Lung (tissue), 12 donors: ENCODE results near the gene HRG. TPM values are rescaled to one million over a fixed set of nuclear protein-coding genes. Genes with fewer than 3 reads are reported as not detected.

ENCODE experiments used
- ATAC-seq: fragments of 200-7000 bp; cut with Tn5 transposase; one replicate; pipeline ENCODE4 v1.9.1; 2020; ENCODE audit warnings: moderate number of reproducible peaks; ENCODE audit not compliant: insufficient read depth, low FRiP score
- DNase-seq, 3 donors: peaks; one replicate each; pipeline ENCODE4 v3.0.0-alpha.2; 2013 to 2017
- H3K27ac ChIP-seq, 2 donors: one replicate each; pipeline ENCODE4 v1.5.1; 2013; ENCODE audit warnings: mild to moderate bottlenecking in 2 of 2, moderate library complexity in 2 of 2, control low read depth in 1 of 2, inconsistent platforms in 1 of 2, low read depth in 1 of 2, low read length in 1 of 2
- H3K27me3 ChIP-seq, 3 donors: one replicate each; pipeline ENCODE4 v1.5.1; 2013; ENCODE audit warnings: low read length in 2 of 3; ENCODE audit not compliant: control insufficient read depth in 3 of 3, insufficient read depth in 3 of 3
- H3K36me3 ChIP-seq, 4 donors: one replicate each; pipeline ENCODE4 v1.5.1; 2013; ENCODE audit warnings: low read length in 4 of 4, mild to moderate bottlenecking in 1 of 4, moderate library complexity in 1 of 4; ENCODE audit not compliant: control insufficient read depth in 4 of 4, insufficient read depth in 4 of 4
- H3K4me1 ChIP-seq, 5 donors: one replicate each; pipeline ENCODE4 v1.5.1; 2013; ENCODE audit warnings: low read length in 5 of 5, mild to moderate bottlenecking in 2 of 5, moderate library complexity in 1 of 5; ENCODE audit not compliant: control insufficient read depth in 5 of 5, insufficient read depth in 5 of 5
- H3K4me3 ChIP-seq: one replicate; pipeline ENCODE4 v1.5.1; 2013; ENCODE audit warnings: mild to moderate bottlenecking, control low read depth, moderate library complexity
- H3K9ac ChIP-seq, 2 donors: one replicate each; pipeline ENCODE4 v1.5.1; 2013; ENCODE audit warnings: low read length in 2 of 2, control low read depth in 1 of 2; ENCODE audit not compliant: insufficient read depth in 1 of 2
- H3K9me3 ChIP-seq, 4 donors: one replicate each; pipeline ENCODE4 v1.5.1; 2013; ENCODE audit warnings: low read length in 3 of 4, mild to moderate bottlenecking in 1 of 4, moderate library complexity in 1 of 4; ENCODE audit not compliant: control insufficient read depth in 4 of 4, insufficient read depth in 3 of 4
- WGBS, 2 donors: extraction: QIAGEN DNeasy Blood & Tissue Kit; methylation state at CpG; one replicate each; pipeline ENCODE4 v1.1.7; 2013; 5-methylcytosine and 5-hydroxymethylcytosine counted together
- polyA plus RNA-seq, 2 donors: library from polyadenylated mRNA; stranded (reverse); fragments of 200-250 nt; gene quantifications; one replicate each; pipeline ENCODE4 v1.2.1, GENCODE V29; 2013
- total RNA-seq, 2 donors: library from RNA; depleted of rRNA in 1 of 2; stranded (reverse); fragments of >200 nt in 1 of 2; gene quantifications; one replicate each; pipeline ENCODE4 v1.2.1, GENCODE V29; 2014 to 2021
- TF ChIP-seq, protein P1 (sequence below): IDR thresholded peaks from 2 replicates; pipeline ENCODE4 v1.5.1; 2012; ENCODE audit warnings: mild to moderate bottlenecking; ENCODE audit errors: control extremely low read depth, extremely low read depth
- donor health status: control.
- donor health status: control.
- donor health status: Bipolar disorder and iron deficiency.
- donor health status: healthy.
- donor health status: DM: yes; HTN: yes; CAD: no.

HRG gene
- total and polyA plus RNA-seq, 4 donors, result 0.15 TPM; not detected in 3

- TF ChIP-seq, protein P1, sequence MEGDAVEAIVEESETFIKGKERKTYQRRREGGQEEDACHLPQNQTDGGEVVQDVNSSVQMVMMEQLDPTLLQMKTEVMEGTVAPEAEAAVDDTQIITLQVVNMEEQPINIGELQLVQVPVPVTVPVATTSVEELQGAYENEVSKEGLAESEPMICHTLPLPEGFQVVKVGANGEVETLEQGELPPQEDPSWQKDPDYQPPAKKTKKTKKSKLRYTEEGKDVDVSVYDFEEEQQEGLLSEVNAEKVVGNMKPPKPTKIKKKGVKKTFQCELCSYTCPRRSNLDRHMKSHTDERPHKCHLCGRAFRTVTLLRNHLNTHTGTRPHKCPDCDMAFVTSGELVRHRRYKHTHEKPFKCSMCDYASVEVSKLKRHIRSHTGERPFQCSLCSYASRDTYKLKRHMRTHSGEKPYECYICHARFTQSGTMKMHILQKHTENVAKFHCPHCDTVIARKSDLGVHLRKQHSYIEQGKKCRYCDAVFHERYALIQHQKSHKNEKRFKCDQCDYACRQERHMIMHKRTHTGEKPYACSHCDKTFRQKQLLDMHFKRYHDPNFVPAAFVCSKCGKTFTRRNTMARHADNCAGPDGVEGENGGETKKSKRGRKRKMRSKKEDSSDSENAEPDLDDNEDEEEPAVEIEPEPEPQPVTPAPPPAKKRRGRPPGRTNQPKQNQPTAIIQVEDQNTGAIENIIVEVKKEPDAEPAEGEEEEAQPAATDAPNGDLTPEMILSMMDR, result no peak
- Histone ChIP-seq H3K4me3 (no peak overlapping the region), H3K9me3 (no peaks in the 10 kb centered on the region), H3K27ac (no peak overlapping the region), H3K36me3 (no peaks in the 10 kb centered on the region), H3K4me1 (no peaks in the 10 kb centered on the region), H3K27me3 (peaks cover 2 to 4% (median 3%) of the 10 kb centered on the region in 3 donors), H3K9ac (no peak overlapping the region)
- DNase-seq (no peak), ATAC-seq (no peak)
These were observed 1.7 kb upstream of the HRG start for GRCh38 chr3:186664119-186664495.

- Histone ChIP-seq H3K4me3 (no peak overlapping the region), H3K27me3 (peaks cover 2 to 4% (median 3%) of the 10 kb centered on the region in 3 donors), H3K9me3 (no peaks in the 10 kb centered on the region), H3K4me1 (no peaks in the 10 kb centered on the region), H3K27ac (no peak overlapping the region), H3K9ac (no peak overlapping the region), H3K36me3 (no peaks in the 10 kb centered on the region)
- ATAC-seq, result no peak
- no peak for DNase-seq
- TF ChIP-seq, protein P1, result no peak
- 56 to 74% methylated on average over 4 of the region's 4 CpGs for WGBS, 2 donors
These were observed 1.3 kb upstream of the HRG start for GRCh38 chr3:186664506-186664905.

- Histone ChIP-seq H3K4me3 (no peak overlapping the region), H3K9ac (no peak overlapping the region), H3K36me3 (no peaks in the 10 kb centered on the region), H3K4me1 (no peaks in the 10 kb centered on the region), H3K27ac (no peak overlapping the region), H3K9me3 (no peaks in the 10 kb centered on the region), H3K27me3 (peaks cover 2 to 4% (median 3%) of the 10 kb centered on the region in 3 donors)
- DNase-seq, result no peak
- TF ChIP-seq, protein P1, result no peak
- WGBS, 2 donors, result 76 to 81% methylated on average over 6 of the region's 6 CpGs
- ATAC-seq, result no peak
These were observed 2.6 kb downstream of the HRG start for GRCh38 chr3:186668426-186668825.

- ATAC-seq, result no peak
- WGBS, 2 donors, result 75 to 90% methylated on average over 2 of the region's 2 CpGs
- no peaks in the 10 kb centered on the region for H3K4me1 ChIP-seq
- H3K36me3 ChIP-seq, result no peaks in the 10 kb centered on the region
- H3K27me3 ChIP-seq, result peaks cover 0 to 4% (median 0%) of the 10 kb centered on the region in 3 donors
- no peak overlapping the region for H3K27ac ChIP-seq
- TF ChIP-seq, protein P1, result no peak
- DNase-seq, result no peak
- no peak overlapping the region for H3K9ac ChIP-seq
- no peaks in the 10 kb centered on the region for H3K9me3 ChIP-seq
- no peak overlapping the region for H3K4me3 ChIP-seq
These were observed 3.7 kb downstream of the HRG start for GRCh38 chr3:186669378-186670084.
